Osteoblast (primary cell): ENCODE data around the gene TMEM74B. TPM values are rescaled to one million over a fixed set of nuclear protein-coding genes. Genes with fewer than 3 reads are reported as not detected.

Experiments used
- DNase-seq: peaks from one replicate; pipeline ENCODE4 v3.0.0; 2011; ENCODE audit warnings: low spot score, mixed read lengths; ENCODE audit not compliant: insufficient read length; ENCODE audit errors: missing footprints
- H2AFZ ChIP-seq: 2 replicates; pipeline ENCODE4 v1.6.0; 2011; ENCODE audit warnings: mild to moderate bottlenecking, low read length
- H3K27ac ChIP-seq: 2 replicates; pipeline ENCODE4 v1.5.1; 2011; ENCODE audit warnings: mild to moderate bottlenecking, low read depth, low read length, moderate library complexity
- H3K27me3 ChIP-seq: 2 replicates; pipeline ENCODE4 v1.6.0; 2012; ENCODE audit warnings: mild to moderate bottlenecking, control low read depth, inconsistent platforms, low read length, moderate library complexity; ENCODE audit not compliant: insufficient read depth
- H3K36me3 ChIP-seq: 2 replicates; pipeline ENCODE4 v1.5.1; 2011; ENCODE audit warnings: mild to moderate bottlenecking, low read length, control low read depth, moderate library complexity; ENCODE audit not compliant: insufficient read depth
- H3K4me1 ChIP-seq: 2 replicates; pipeline ENCODE4 v1.5.1; 2011; ENCODE audit warnings: mild to moderate bottlenecking, low read length, control low read depth, moderate library complexity; ENCODE audit not compliant: insufficient read depth
- H3K4me2 ChIP-seq: 2 replicates; pipeline ENCODE4 v1.6.0; 2011; ENCODE audit warnings: mild to moderate bottlenecking, low read length; ENCODE audit not compliant: insufficient read depth
- H3K4me3 ChIP-seq: fragments of 200-600 bp; sonication (generic); 3 replicates; pipeline ENCODE4 v1.5.1; 2012; ENCODE audit warnings: mild to moderate bottlenecking, low read length, inconsistent platforms; ENCODE audit not compliant: insufficient read depth
- H3K79me2 ChIP-seq: 2 replicates; pipeline ENCODE4 v1.6.0; 2012; ENCODE audit warnings: mild to moderate bottlenecking, low read length, control low read depth, inconsistent platforms; ENCODE audit not compliant: insufficient read depth
- H3K9me3 ChIP-seq: 2 replicates; pipeline ENCODE4 v1.5.1; 2011; ENCODE audit warnings: low read depth, low read length, control low read depth
- H4K20me1 ChIP-seq: 2 replicates; pipeline ENCODE4 v1.6.0; 2012; ENCODE audit warnings: mild to moderate bottlenecking, low read length, control low read depth; ENCODE audit not compliant: insufficient read depth
- CTCF ChIP-seq: IDR thresholded peaks from 2 replicates; pipeline ENCODE4 v1.5.1; 2011; ENCODE audit warnings: mild to moderate bottlenecking, low read depth, low read length, moderate library complexity; ENCODE audit errors: extremely low read depth
- total RNA-seq: library from RNA; depleted of rRNA; stranded (reverse); fragments of >200 nt; gene quantifications from 2 replicates; pipeline ENCODE4 v1.2.3, GENCODE V29; 2012

The TMEM74B gene
- total RNA-seq, 1 donor = not detected

- TF ChIP-seq CTCF = no peak
- no peak for DNase-seq
- no peaks in the 10 kb centered on the region for H3K9me3 ChIP-seq
- no peaks in the 10 kb centered on the region for H3K79me2 ChIP-seq
- no peak overlapping the region for H2AFZ ChIP-seq
- peaks cover 22% of the 10 kb centered on the region for H3K27me3 ChIP-seq
- no peak overlapping the region for H3K27ac ChIP-seq
- H3K36me3 ChIP-seq = no peaks in the 10 kb centered on the region
- no peak overlapping the region for H3K4me2 ChIP-seq
- no peak overlapping the region for H3K4me3 ChIP-seq
- H4K20me1 ChIP-seq = no peaks in the 10 kb centered on the region
- H3K4me1 ChIP-seq = no peaks in the 10 kb centered on the region
These were observed 14.0 kb upstream of the TMEM74B start for GRCh38 chr20:1198751-1199150.

DNA sequence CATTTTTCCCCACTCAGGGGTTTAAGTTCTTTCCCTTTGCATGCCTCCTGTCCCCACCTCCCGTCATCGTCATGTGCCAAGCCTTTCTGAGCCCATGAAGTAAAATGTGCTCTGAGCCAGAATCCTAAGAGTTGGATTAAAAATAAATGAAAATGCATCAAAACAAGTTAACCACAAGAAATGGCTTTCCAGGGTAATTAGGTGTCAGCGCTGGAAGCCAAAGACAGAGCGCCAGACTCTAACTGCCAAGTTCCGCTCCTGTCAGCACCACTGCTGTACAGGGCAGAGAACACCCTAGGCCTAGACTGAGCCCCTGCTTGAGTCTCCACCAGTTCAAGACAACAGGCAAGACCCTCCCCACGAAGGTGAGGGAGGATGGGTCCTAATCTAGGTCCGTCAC lies 13.0 kb upstream of the TMEM74B start:
- Histone ChIP-seq H3K9me3 (no peaks in the 10 kb centered on the region), H3K4me3 (no peak overlapping the region), H3K27ac (no peak overlapping the region), H2AFZ (no peak overlapping the region), H3K27me3 (peaks cover 19% of the 10 kb centered on the region), H3K36me3 (no peaks in the 10 kb centered on the region), H3K4me2 (no peak overlapping the region), H3K79me2 (no peaks in the 10 kb centered on the region), H3K4me1 (no peaks in the 10 kb centered on the region), H4K20me1 (no peaks in the 10 kb centered on the region)
- DNase-seq = no peak
- TF ChIP-seq CTCF = no peak

DNA sequence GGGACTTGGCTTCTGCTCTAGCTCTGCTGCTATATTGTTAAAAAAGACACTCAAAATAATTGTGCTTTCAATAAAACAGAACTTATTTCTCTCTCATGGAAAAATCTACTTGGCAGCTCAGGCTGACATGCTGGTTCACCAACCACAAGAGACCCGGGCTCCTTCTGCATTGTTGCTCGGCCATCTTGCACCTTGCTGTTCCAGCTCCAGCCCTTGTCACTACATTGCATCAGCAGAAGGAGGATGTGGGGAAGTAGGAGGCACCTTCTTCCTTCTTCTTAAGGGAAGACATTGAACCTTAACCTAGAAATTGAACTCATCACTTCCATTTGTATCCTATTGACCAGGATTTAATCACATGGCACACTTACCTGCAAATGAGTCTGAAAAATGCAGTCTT lies 11.9 kb upstream of the TMEM74B start:
- Histone ChIP-seq H4K20me1 (no peaks in the 10 kb centered on the region), H3K9me3 (no peaks in the 10 kb centered on the region), H3K27ac (no peak overlapping the region), H3K4me3 (no peak overlapping the region), H2AFZ (no peak overlapping the region), H3K36me3 (no peaks in the 10 kb centered on the region), H3K4me2 (no peak overlapping the region), H3K4me1 (no peaks in the 10 kb centered on the region), H3K79me2 (no peaks in the 10 kb centered on the region), H3K27me3 (peaks cover 19% of the 10 kb centered on the region)
- DNase-seq = no peak
- no peak for TF ChIP-seq CTCF

DNA sequence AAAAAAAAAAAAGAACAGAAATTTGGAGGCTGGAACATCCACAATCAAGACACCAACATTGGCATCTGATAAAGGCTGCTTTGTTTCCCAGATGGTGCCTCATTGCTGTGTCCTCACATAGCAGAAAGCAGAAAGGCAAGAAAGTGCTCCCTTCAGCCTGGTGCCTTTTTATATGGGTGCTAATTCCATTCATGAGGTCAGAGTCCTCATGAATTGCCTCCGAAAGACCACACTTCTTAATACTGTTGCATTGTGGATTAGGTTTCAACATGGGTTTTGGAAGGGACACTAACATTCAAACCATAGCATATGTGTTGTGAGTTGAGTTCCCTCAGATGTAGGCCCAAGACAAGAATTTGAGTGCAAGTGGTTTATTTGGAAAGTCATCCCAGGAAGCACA lies 10.4 kb upstream of the TMEM74B start:
- Histone ChIP-seq H2AFZ (no peak overlapping the region), H3K9me3 (no peaks in the 10 kb centered on the region), H3K27me3 (peaks cover 24% of the 10 kb centered on the region), H3K4me3 (no peak overlapping the region), H3K4me2 (no peak overlapping the region), H4K20me1 (no peaks in the 10 kb centered on the region), H3K27ac (no peak overlapping the region), H3K36me3 (no peaks in the 10 kb centered on the region), H3K4me1 (no peaks in the 10 kb centered on the region), H3K79me2 (no peaks in the 10 kb centered on the region)
- TF ChIP-seq CTCF = no peak
- DNase-seq = no peak
